Activated CD4-positive, alpha-beta T cell treated with anti-CD3 and anti-CD28 coated beads for 36 hours (primary cell): ENCODE results near the gene SCN4A. TPM values are rescaled to one million over a fixed set of nuclear protein-coding genes. Genes with fewer than 3 reads are reported as not detected.

ENCODE experiments used
- ATAC-seq: fragments of 200-7000 bp; cut with Tn5 transposase; one replicate; pipeline ENCODE4 v1.10.0; 2021; ENCODE audit warnings: mild to moderate bottlenecking, moderate library complexity
- CTCF ChIA-PET: fragments of 350-600 bp; sonication (Branson Sonifier 250); formaldehyde crosslinking; loops from one replicate; lab custom pipeline; 2021; ENCODE audit warnings: antibody characterized with exemption; lab: Charles Lee
- POLR2A ChIA-PET: fragments of 350-600 bp; sonication (Branson Sonifier 250); formaldehyde crosslinking; loops from one replicate; lab custom pipeline; 2021; ENCODE audit warnings: antibody characterized with exemption, inconsistent platforms; lab: Charles Lee
- DNase-seq: peaks from one replicate; pipeline ENCODE4 v3.0.0-alpha.2; 2020
- H3K27ac Mint-ChIP-seq: one replicate; pipeline ENCODE4 v1.8.0; 2021; ENCODE audit warnings: mixed read lengths
- H3K27me3 Mint-ChIP-seq: one replicate; pipeline ENCODE4 v1.8.0; 2021; ENCODE audit warnings: mixed read lengths
- H3K36me3 Mint-ChIP-seq: one replicate; pipeline ENCODE4 v1.8.0; 2021; ENCODE audit warnings: low read depth, mixed read lengths
- H3K4me1 Mint-ChIP-seq: one replicate; pipeline ENCODE4 v1.8.0; 2021; ENCODE audit warnings: mixed read lengths
- H3K4me3 Mint-ChIP-seq: one replicate; pipeline ENCODE4 v1.8.0; 2021; ENCODE audit warnings: mild to moderate bottlenecking, moderate library complexity, mixed read lengths
- H3K9me3 Mint-ChIP-seq: one replicate; pipeline ENCODE4 v1.8.0; 2021; ENCODE audit warnings: low read depth, mixed read lengths
- intact Hi-C, 2 experiments: fragments of 100-400 bp; cut with DNase I in 1 of 2; cut with micrococcal nuclease in 1 of 2; formaldehyde crosslinking; loops; one replicate each; pipeline versions ENCODE4 v1.14.2 to v1.15.1; 2022 to 2024; cut with DNase I, micrococcal nuclease
- total RNA-seq, 2 experiments: library from RNA; stranded (reverse); gene quantifications; one replicate each; pipeline ENCODE4 v1.2.3, GENCODE V29; 2021

Gene SCN4A
- total RNA-seq, 2 experiments from 2014 or later, result 0.21 to 0.50 TPM

DNA sequence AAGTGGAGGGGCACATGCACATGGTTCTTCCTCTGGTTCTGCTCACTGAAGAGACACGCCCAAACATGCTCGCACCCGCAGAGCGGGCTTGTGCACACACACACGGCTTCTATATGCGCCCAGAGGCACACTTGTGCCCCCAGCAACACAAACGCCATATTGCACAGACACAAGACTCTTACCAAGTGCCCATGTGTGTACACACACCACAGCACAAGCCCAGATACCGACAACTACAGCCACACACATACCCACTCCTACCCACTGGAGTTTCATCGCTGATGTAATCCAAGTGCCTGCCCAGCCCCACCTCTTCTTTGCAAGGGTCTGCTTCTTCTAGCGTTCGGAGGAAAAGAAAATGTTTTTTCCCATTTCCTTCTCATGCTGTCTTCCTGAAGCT is 18.9 kb upstream of the SCN4A start:
- H3K27me3 Mint-ChIP-seq, result no peaks in the 10 kb centered on the region
- peaks cover 30% of the 10 kb centered on the region for H3K4me1 Mint-ChIP-seq
- no peak overlapping the region for H3K27ac Mint-ChIP-seq
- intact Hi-C loops, result loop anchor here (2.0 to 5.0 kb wide), 2 partner anchors 39 to 45 kb away; no protein-coding TSS in a partner anchor
- DNase-seq (no peak), ATAC-seq (no peak)
- ChIA-PET POLR2A (no interaction called here), CTCF (interaction anchor here (0.9 to 8.0 kb wide), 4 partner anchors 34 to 84 kb away, joined by 4 to 37 read pairs (median 5); no protein-coding TSS in a partner anchor)
- H3K9me3 Mint-ChIP-seq, result no peaks in the 10 kb centered on the region
- no peaks in the 10 kb centered on the region for H3K36me3 Mint-ChIP-seq
- no peak overlapping the region for H3K4me3 Mint-ChIP-seq

DNA sequence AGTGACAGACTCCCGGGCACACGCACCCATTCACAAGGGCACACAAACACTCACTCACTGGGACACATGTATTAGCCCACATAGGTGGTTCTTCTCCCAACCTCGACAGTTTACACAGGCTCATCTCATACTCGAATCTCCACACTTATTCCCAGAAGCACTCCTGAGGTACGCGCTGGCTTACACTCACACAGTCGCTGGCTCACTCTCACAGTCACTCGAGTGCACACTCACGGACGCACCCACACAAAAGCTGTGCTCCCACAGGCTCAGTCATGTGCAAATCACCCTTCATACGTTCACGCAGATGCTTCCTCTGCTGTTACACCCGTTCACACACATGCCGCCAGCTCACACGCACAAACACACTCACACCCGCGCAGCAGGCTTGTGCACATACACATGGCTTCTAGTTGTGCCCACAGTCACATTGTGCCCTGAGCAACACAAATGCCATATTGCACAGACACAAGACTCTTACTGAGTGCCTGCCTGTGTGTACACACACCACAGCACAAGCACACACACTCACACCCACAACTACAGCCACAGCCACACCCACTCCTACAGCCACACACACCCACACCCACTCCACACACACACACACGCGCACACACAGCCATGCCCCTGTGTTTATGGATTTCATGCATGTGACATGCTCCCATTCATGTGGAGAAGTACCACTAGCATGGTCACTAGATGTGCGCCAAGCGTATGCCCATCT is 17.1 kb upstream of the SCN4A start:
- Mint-ChIP-seq H3K27me3 (no peaks in the 10 kb centered on the region), H3K36me3 (no peaks in the 10 kb centered on the region), H3K4me3 (no peak overlapping the region), H3K27ac (peak overlapping the region; percentile 11), H3K4me1 (peaks cover 45% of the 10 kb centered on the region), H3K9me3 (no peaks in the 10 kb centered on the region)
- ChIA-PET CTCF (interaction anchor here (0.6 to 2.1 kb wide), 19 partner anchors 7 to 1171 kb away, joined by 3 to 20 read pairs (median 4); partner anchors contain the start of gene ICAM2), POLR2A (interaction anchor here (1.4 kb wide), 1 partner anchor 156 kb away, joined by 3 read pairs; no protein-coding TSS in a partner anchor)
- ATAC-seq, result no peak
- no peak for DNase-seq
- intact Hi-C loops, result loop anchor here (1.0 to 5.0 kb wide), 3 partner anchors 37 to 70 kb away; no protein-coding TSS in a partner anchor

- intact Hi-C loops, result no loop called here
- DNase-seq, result no peak
- no peak overlapping the region for H3K4me3 Mint-ChIP-seq
- no peak for ATAC-seq
- no peaks in the 10 kb centered on the region for H3K27me3 Mint-ChIP-seq
- no peaks in the 10 kb centered on the region for H3K36me3 Mint-ChIP-seq
- peaks cover 44% of the 10 kb centered on the region for H3K4me1 Mint-ChIP-seq
- ChIA-PET CTCF (interaction anchor here (0.6 to 2.1 kb wide), 5 partner anchors 43 to 148 kb away, joined by 3 to 20 read pairs (median 3); partner anchors contain the start of gene CD79B), POLR2A (no interaction called here)
- H3K27ac Mint-ChIP-seq, result no peak overlapping the region
- H3K9me3 Mint-ChIP-seq, result no peaks in the 10 kb centered on the region
These were observed 16.3 kb upstream of the SCN4A start for GRCh38 chr17:63988741-63989621.

- no peaks in the 10 kb centered on the region for H3K27me3 Mint-ChIP-seq
- intact Hi-C loops, result no loop called here
- no peak overlapping the region for H3K27ac Mint-ChIP-seq
- H3K9me3 Mint-ChIP-seq, result no peaks in the 10 kb centered on the region
- CTCF ChIA-PET, result interaction anchor here (0.9 to 1.5 kb wide), 2 partner anchors 56 to 69 kb away, joined by 3 to 10 read pairs; partner anchors contain the start of gene CD79B
- H3K4me1 Mint-ChIP-seq, result peaks cover 37% of the 10 kb centered on the region
- POLR2A ChIA-PET, result no interaction called here
- no peak for DNase-seq
- no peaks in the 10 kb centered on the region for H3K36me3 Mint-ChIP-seq
- ATAC-seq, result no peak
- H3K4me3 Mint-ChIP-seq, result no peak overlapping the region
These were observed 15.4 kb upstream of the SCN4A start for GRCh38 chr17:63988127-63988478.

- Mint-ChIP-seq H3K4me3 (no peak overlapping the region), H3K36me3 (peaks cover 2% of the 10 kb centered on the region), H3K27ac (no peak overlapping the region), H3K4me1 (peaks cover 33% of the 10 kb centered on the region), H3K27me3 (no peaks in the 10 kb centered on the region), H3K9me3 (peaks cover 5% of the 10 kb centered on the region)
- CTCF ChIA-PET, result interaction anchor here (0.7 to 1.5 kb wide), 4 partner anchors 13 to 68 kb away, joined by 3 to 10 read pairs (median 4); partner anchors contain the start of gene CD79B
- POLR2A ChIA-PET, result no interaction called here
- DNase-seq (no peak), ATAC-seq (no peak)
- intact Hi-C loops, result no loop called here
These were observed 14.8 kb upstream of the SCN4A start for GRCh38 chr17:63987221-63988126.

- H3K36me3 Mint-ChIP-seq, result peaks cover 2% of the 10 kb centered on the region
- H3K9me3 Mint-ChIP-seq, result peaks cover 8% of the 10 kb centered on the region
- intact Hi-C loops, result no loop called here
- H3K4me3 Mint-ChIP-seq, result no peak overlapping the region
- ATAC-seq (no peak), DNase-seq (no peak)
- H3K4me1 Mint-ChIP-seq, result peaks cover 32% of the 10 kb centered on the region
- H3K27me3 Mint-ChIP-seq, result no peaks in the 10 kb centered on the region
- H3K27ac Mint-ChIP-seq, result no peak overlapping the region
- POLR2A ChIA-PET, result no interaction called here
- CTCF ChIA-PET, result interaction anchor here (0.7 to 1.5 kb wide), 6 partner anchors 14 to 79 kb away, joined by 3 to 10 read pairs (median 5); partner anchors contain the start of gene ICAM2
These were observed 14.1 kb upstream of the SCN4A start for GRCh38 chr17:63986821-63987220.

- H3K9me3 Mint-ChIP-seq, result peaks cover 8% of the 10 kb centered on the region
These were observed 12.8 kb upstream of the SCN4A start for GRCh38 chr17:63985387-63986140.

DNA sequence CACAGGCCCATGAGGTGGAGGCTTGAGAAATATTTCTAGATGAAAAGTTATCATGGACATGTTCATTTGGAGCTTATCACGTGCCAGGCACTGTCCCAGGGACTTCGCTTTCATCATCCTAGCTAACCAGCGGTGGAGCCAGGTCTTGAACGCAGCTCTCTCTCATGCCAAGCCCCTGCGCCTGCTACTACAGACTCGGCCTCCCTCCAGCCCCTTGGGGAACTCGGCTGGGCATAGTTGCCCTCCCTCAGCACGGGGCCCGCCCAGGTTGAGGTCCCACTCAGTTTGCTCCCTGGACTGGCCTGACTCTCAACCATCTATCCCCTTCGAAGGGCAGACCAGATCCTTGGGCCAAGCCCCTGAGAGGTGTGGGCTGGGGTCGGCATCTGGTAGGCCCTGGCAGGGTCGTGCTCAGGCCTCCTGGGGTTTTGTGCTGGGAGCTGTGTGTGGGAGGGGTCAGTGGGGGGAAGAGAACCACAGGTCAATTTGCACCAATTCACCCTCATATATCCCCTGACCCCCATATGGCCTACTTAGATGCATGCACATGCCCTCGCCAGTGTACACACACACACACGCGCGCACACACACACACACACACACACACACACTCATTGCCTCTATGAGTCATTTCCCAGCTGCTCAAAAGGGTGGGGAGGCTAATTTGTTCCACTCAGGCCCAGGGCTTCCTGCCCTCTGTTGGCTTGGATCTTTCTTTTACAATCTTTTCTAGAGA is 12.1 kb upstream of the SCN4A start:
- intact Hi-C loops, result loop anchor here in 1 of 2 experiments (1.0 to 2.0 kb wide), 2 partner anchors 13 to 40 kb away; partner anchors contain the start of gene PRR29
- ChIA-PET POLR2A (interaction anchor here (0.6 kb wide), 2 partner anchors 212 to 390 kb away, joined by 3 to 4 read pairs; partner anchors contain the start of gene CCDC47), CTCF (interaction anchor here (0.6 to 2.7 kb wide), 11 partner anchors 8 to 220 kb away, joined by 3 to 20 read pairs (median 3); partner anchors contain the start of genes GH1 and ICAM2)
- H3K36me3 Mint-ChIP-seq, result peaks cover 2% of the 10 kb centered on the region
- H3K4me1 Mint-ChIP-seq, result peaks cover 23% of the 10 kb centered on the region
- H3K27me3 Mint-ChIP-seq, result no peaks in the 10 kb centered on the region
- H3K9me3 Mint-ChIP-seq, result peaks cover 8% of the 10 kb centered on the region
- peak; percentile 97 for ATAC-seq
- peak; percentile 86 for DNase-seq
- H3K27ac Mint-ChIP-seq, result peak overlapping the region; percentile 78
- H3K4me3 Mint-ChIP-seq, result peak overlapping the region; percentile 30

More at GRCh38 chr17:63985387-63986140, 12.8 kb upstream of the SCN4A start:
- intact Hi-C loops, result loop anchor here in 1 of 2 experiments (1.0 to 2.0 kb wide), 2 partner anchors 13 to 39 kb away; partner anchors contain the start of gene PRR29
- Mint-ChIP-seq H3K4me3 (peak overlapping the region; percentile 30), H3K4me1 (peaks cover 30% of the 10 kb centered on the region), H3K27me3 (no peaks in the 10 kb centered on the region), H3K27ac (peak overlapping the region; percentile 78), H3K36me3 (peaks cover 2% of the 10 kb centered on the region)
- ChIA-PET POLR2A (no interaction called here), CTCF (interaction anchor here (0.6 to 2.7 kb wide), 15 partner anchors 9 to 219 kb away, joined by 3 to 20 read pairs (median 4); partner anchors contain the start of genes GH1 and ICAM2)
- DNase-seq (peak; percentile 30), ATAC-seq (peak; percentile 14)

DNA sequence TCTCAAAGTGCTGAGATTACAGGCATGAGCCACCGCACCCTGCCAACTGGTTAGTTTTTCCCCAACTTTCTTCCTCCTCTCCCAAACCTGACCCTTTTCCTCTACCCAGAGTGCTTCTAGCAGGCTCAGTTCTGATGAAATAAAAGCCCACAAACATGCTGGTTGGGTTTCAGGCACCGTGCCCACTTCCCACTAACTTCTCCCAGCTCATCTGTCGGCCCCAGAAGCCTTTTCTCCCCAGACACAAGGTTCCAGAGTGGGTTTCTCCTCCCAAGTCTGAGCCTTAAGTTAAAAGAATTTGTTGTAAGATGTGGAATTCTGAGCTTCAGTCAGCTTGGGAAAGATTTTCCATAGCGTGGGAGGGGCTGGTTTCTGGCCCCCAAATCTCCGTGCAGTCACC is 11.5 kb upstream of the SCN4A start:
- intact Hi-C loops, result loop anchor here in 1 of 2 experiments (2.0 kb wide), 1 partner anchor 41 kb away; no protein-coding TSS in a partner anchor
- peaks cover 21% of the 10 kb centered on the region for H3K4me1 Mint-ChIP-seq
- H3K4me3 Mint-ChIP-seq, result no peak overlapping the region
- DNase-seq, result no peak
- ChIA-PET POLR2A (interaction anchor here (0.6 kb wide), 2 partner anchors 211 to 389 kb away, joined by 3 to 4 read pairs; partner anchors contain the start of gene CCDC47), CTCF (interaction anchor here (0.7 to 2.7 kb wide), 7 partner anchors 10 to 72 kb away, joined by 3 to 20 read pairs (median 5); partner anchors contain the start of gene GH1)
- H3K9me3 Mint-ChIP-seq, result peaks cover 8% of the 10 kb centered on the region
- H3K36me3 Mint-ChIP-seq, result peaks cover 2% of the 10 kb centered on the region
- no peak for ATAC-seq
- no peaks in the 10 kb centered on the region for H3K27me3 Mint-ChIP-seq
- H3K27ac Mint-ChIP-seq, result no peak overlapping the region
